SK-N-SH (cell line): ENCODE data around the gene CDH23. TPM values are rescaled to one million over a fixed set of nuclear protein-coding genes. Genes with fewer than 3 reads are reported as not detected.

Experiments used
- CTCF ChIA-PET: fragments of 300-600, 350-600 bp; formaldehyde crosslinking; extraction: SDS; loops from one replicate; lab custom pipeline; 2021; lab: Yijun Ruan, JAX
- POLR2A ChIA-PET: fragments of 350-600 bp; sonication (Branson Sonifier 250); formaldehyde crosslinking; extraction: SDS; loops from one replicate; lab custom pipeline; 2020; ENCODE audit warnings: antibody characterized with exemption, inconsistent platforms; lab: Yijun Ruan, JAX
- DNase-seq: peaks from one replicate; pipeline ENCODE4 v3.0.0; 2012
- H2AFZ ChIP-seq: fragments of 200-600 bp; sonication (generic); 2 replicates; pipeline ENCODE4 v1.8.1; 2016; ENCODE audit warnings: antibody characterized with exemption, mild to moderate bottlenecking, low read depth
- H3F3A ChIP-seq: fragments of 200-600 bp; sonication (generic); replicated peaks from 2 replicates; pipeline ENCODE3; 2016; ENCODE audit warnings: antibody characterized with exemption, mild to moderate bottlenecking; ENCODE audit not compliant: insufficient read depth
- H3K27ac ChIP-seq, 2 experiments: fragments of 200-500 bp in 1 of 2; fragments of 200-600 bp in 1 of 2; sonication (Bioruptor generic) in 1 of 2; sonication (generic), shearing (Covaris generic) in 1 of 2; 2 replicates each; pipeline versions ENCODE4 v1.5.1 to v1.6.1; 2014 to 2016; ENCODE audit warnings: low read depth in 2 of 2, inconsistent platforms in 1 of 2, low read length in 1 of 2, mild to moderate bottlenecking in 1 of 2, mixed read lengths in 1 of 2
- H3K27me3 ChIP-seq: fragments of 200-600 bp; sonication (generic), shearing (Covaris generic); 2 replicates; pipeline ENCODE4 v1.6.1; 2016; ENCODE audit warnings: mixed run types; ENCODE audit not compliant: insufficient read depth
- H3K36me3 ChIP-seq, 2 experiments: fragments of 200-500 bp in 1 of 2; fragments of 200-600 bp in 1 of 2; sonication (Bioruptor generic) in 1 of 2; sonication (generic) in 1 of 2; replicated peaks in 1 of 2; 2 replicates each; pipeline versions ENCODE3 to v1.5.1; 2014 to 2016; ENCODE audit warnings: low read length in 1 of 2, mild to moderate bottlenecking in 1 of 2; ENCODE audit not compliant: insufficient read depth in 2 of 2, control insufficient read depth in 1 of 2
- H3K4me1 ChIP-seq, 2 experiments: fragments of 200-500 bp in 1 of 2; fragments of 200-600 bp in 1 of 2; sonication (Bioruptor generic) in 1 of 2; sonication (generic), shearing (Covaris generic) in 1 of 2; 2 replicates each; pipeline versions ENCODE4 v1.5.1 to v1.6.1; 2014 to 2016; ENCODE audit warnings: low read depth in 1 of 2, low read length in 1 of 2, mixed run types in 1 of 2; ENCODE audit not compliant: insufficient read depth in 2 of 2, control insufficient read depth in 1 of 2
- H3K4me2 ChIP-seq: fragments of 200-600 bp; sonication (generic), shearing (Covaris generic); 2 replicates; pipeline ENCODE4 v1.6.1; 2017; ENCODE audit warnings: mixed run types
- H3K4me3 ChIP-seq, 2 experiments: fragments of 200-500 bp in 1 of 2; fragments of 200-600 bp in 1 of 2; sonication (Bioruptor generic) in 1 of 2; sonication (generic), shearing (Covaris generic) in 1 of 2; 2 replicates each; pipeline versions ENCODE4 v1.5.1 to v1.8.1; 2014 to 2016; ENCODE audit warnings: low read depth in 2 of 2, inconsistent platforms in 1 of 2, low read length in 1 of 2, mild to moderate bottlenecking in 1 of 2, mixed read lengths in 1 of 2, moderate library complexity in 1 of 2
- H3K79me2 ChIP-seq: fragments of 200-600 bp; sonication (generic); 2 replicates; pipeline ENCODE4 v1.8.1; 2017; ENCODE audit warnings: mild to moderate bottlenecking; ENCODE audit not compliant: insufficient read depth
- H3K9ac ChIP-seq: fragments of 200-600 bp; sonication (generic); 2 replicates; pipeline ENCODE4 v1.6.1; 2017; ENCODE audit warnings: mixed run types
- H3K9me2 ChIP-seq: fragments of 200-600 bp; sonication (generic); 2 replicates; pipeline ENCODE4 v1.6.1; 2017; ENCODE audit warnings: mixed run types
- H3K9me3 ChIP-seq: fragments of 200-600 bp; sonication (generic); 2 replicates; pipeline ENCODE4 v1.6.1; 2017; ENCODE audit warnings: mixed run types, mild to moderate bottlenecking, moderate library complexity
- H4K20me1 ChIP-seq: fragments of 200-600 bp; sonication (generic); 2 replicates; pipeline ENCODE4 v1.6.1; 2017; ENCODE audit warnings: mild to moderate bottlenecking, mixed run types; ENCODE audit not compliant: insufficient read depth
- CHD2 ChIP-seq: fragments of 150-350 bp; IDR thresholded peaks from 2 replicates; pipeline ENCODE4 v1.6.1; 2018; ENCODE audit warnings: low read length; ENCODE audit not compliant: partially characterized antibody
- EZH2phosphoT487 ChIP-seq: fragments of 200-600 bp; sonication (generic); IDR thresholded peaks from 2 replicates; pipeline ENCODE4 v1.6.1; 2017; ENCODE audit warnings: low read depth, mixed run types, mild to moderate bottlenecking, antibody characterized with exemption, moderate library complexity, borderline replicate concordance
- FOSL2 ChIP-seq: IDR thresholded peaks from 2 replicates; pipeline ENCODE4 v1.4.0; 2012; ENCODE audit warnings: low read depth, mild to moderate bottlenecking, moderate library complexity, borderline replicate concordance
- FOXJ3 ChIP-seq: sonication (generic); formaldehyde crosslinking; IDR thresholded peaks from 2 replicates; pipeline ENCODE4 v1.5.1; 2020; ENCODE audit warnings: mild to moderate bottlenecking, missing genetic modification reagents
- GATA2 ChIP-seq: sonication (generic); formaldehyde crosslinking; IDR thresholded peaks from 2 replicates; pipeline ENCODE4 v1.5.0; 2020; ENCODE audit warnings: mild to moderate bottlenecking, missing genetic modification reagents
- MEF2A ChIP-seq: IDR thresholded peaks from 2 replicates; pipeline ENCODE4 v1.4.0; 2012; ENCODE audit warnings: low read depth, borderline replicate concordance
- NFIC ChIP-seq: IDR thresholded peaks from 2 replicates; pipeline ENCODE4 v1.4.0; 2012; ENCODE audit warnings: borderline replicate concordance
- NRF1 ChIP-seq: IDR thresholded peaks from 2 replicates; pipeline ENCODE4 v1.6.1; 2012; ENCODE audit warnings: low read depth, mild to moderate bottlenecking, low read length
- RXRA ChIP-seq: IDR thresholded peaks from 2 replicates; pipeline ENCODE4 v1.4.0; 2012; ENCODE audit warnings: low read depth, mild to moderate bottlenecking, borderline replicate concordance
- SMC3 ChIP-seq: IDR thresholded peaks from 2 replicates; pipeline ENCODE4 v1.6.1; 2012; ENCODE audit warnings: low read depth, low read length, improper control_type of control experiment
- TAF1 ChIP-seq: IDR thresholded peaks from 2 replicates; pipeline ENCODE4 v1.6.1; 2012; ENCODE audit warnings: low read depth, mild to moderate bottlenecking, low read length, moderate library complexity, borderline replicate concordance
- TEAD4 ChIP-seq: IDR thresholded peaks from 2 replicates; pipeline ENCODE4 v1.4.0; 2012; ENCODE audit warnings: mild to moderate bottlenecking, borderline replicate concordance; ENCODE audit not compliant: insufficient read depth
- YY1 ChIP-seq: IDR thresholded peaks from 2 replicates; pipeline ENCODE4 v1.4.0; 2012; ENCODE audit warnings: low read depth, mild to moderate bottlenecking
- WGBS: methylation state at CpG from one replicate; pipeline ENCODE4 v1.1.6; 2017; ENCODE audit warnings: low lambda C conversion rate; 5-methylcytosine and 5-hydroxymethylcytosine counted together
- polyA plus RNA-seq, 3 experiments: library from polyadenylated mRNA; depleted of rRNA; stranded (reverse); fragments of >200 nt; gene quantifications; 2 replicates each; pipeline ENCODE4 v1.2.3, GENCODE V29; 2012
- TF ChIP-seq, protein P1 (sequence below): fragments of 200-600 bp; sonication (generic); IDR thresholded peaks from 2 replicates; pipeline ENCODE4 v1.6.1; 2017; ENCODE audit warnings: antibody characterized with exemption, mild to moderate bottlenecking, moderate library complexity
- TF ChIP-seq, protein P2 (sequence below): IDR thresholded peaks from 2 replicates; pipeline ENCODE4 v1.4.0; 2012; ENCODE audit warnings: low read depth, borderline replicate concordance
- TF ChIP-seq, protein P3 (sequence below): IDR thresholded peaks from 2 replicates; pipeline ENCODE4; 2012
- TF ChIP-seq, protein P4 (sequence below): fragments of 150-350 bp; IDR thresholded peaks from 2 replicates; pipeline ENCODE4 v1.6.1; 2017; ENCODE audit warnings: antibody characterized with exemption, low read length, low read depth, borderline replicate concordance

CDH23 gene
- polyA plus RNA-seq, 1 of the 3 experiments (the other 2 are of a cell fraction): 0.03 TPM

DNA sequence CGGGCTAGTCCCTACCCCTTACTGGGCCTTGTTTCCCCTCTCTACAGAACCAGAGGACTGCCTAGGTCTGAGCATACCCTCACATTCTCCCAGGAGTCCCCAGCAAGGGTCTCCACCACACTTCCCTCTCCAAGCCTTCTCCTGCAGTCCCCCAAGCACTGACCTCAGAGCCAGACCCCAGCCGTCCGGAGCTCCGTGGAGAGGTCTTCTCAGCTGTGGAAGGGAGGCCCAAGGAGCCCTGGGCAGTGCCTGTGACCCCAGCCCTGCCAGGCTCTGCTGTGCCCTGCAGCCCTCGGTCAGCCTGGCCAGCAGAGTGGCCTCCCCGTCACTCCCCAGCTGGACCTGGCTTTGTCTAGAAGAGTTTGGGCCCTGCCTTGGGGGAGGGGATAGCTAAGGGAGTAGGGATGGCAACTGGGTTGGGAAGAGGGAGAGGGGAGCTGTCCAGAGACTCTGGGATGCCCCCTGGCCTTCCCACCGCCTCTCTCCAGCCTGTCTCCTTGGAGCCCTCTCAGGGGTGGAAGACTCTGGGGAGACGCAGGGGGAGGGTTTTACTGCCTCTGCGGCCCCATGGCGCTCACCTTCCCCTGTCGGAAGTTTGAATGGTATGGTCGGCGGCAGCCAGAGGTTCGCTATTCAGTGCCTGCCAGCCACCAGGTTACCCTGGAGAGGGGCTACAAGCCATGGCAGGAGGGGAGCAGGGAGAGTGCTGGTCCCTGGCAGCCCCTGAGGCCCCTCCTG, 322.9 kb downstream of the CDH23 start, which contains the start of gene C10orf105:
TSS of gene C10orf105 (minus strand) at position 315 of the 738 bp plus-strand sequence. CDS start 3,441 bp downstream, outside the sequence.
- H3K4me3 ChIP-seq: no peak within 1 kb of the TSS
- no peak within 1 kb of the TSS for H3K27ac ChIP-seq
- H3K9me3 ChIP-seq: no peaks in the 10 kb centered on the region
- H3K9me2 ChIP-seq: no peaks in the 10 kb centered on the region
- H3K27me3 ChIP-seq: 0 out of 2 replicates have a peak, but pooled peaks cover 4% of the 10 kb centered on the region
- TF ChIP-seq, protein P1, sequence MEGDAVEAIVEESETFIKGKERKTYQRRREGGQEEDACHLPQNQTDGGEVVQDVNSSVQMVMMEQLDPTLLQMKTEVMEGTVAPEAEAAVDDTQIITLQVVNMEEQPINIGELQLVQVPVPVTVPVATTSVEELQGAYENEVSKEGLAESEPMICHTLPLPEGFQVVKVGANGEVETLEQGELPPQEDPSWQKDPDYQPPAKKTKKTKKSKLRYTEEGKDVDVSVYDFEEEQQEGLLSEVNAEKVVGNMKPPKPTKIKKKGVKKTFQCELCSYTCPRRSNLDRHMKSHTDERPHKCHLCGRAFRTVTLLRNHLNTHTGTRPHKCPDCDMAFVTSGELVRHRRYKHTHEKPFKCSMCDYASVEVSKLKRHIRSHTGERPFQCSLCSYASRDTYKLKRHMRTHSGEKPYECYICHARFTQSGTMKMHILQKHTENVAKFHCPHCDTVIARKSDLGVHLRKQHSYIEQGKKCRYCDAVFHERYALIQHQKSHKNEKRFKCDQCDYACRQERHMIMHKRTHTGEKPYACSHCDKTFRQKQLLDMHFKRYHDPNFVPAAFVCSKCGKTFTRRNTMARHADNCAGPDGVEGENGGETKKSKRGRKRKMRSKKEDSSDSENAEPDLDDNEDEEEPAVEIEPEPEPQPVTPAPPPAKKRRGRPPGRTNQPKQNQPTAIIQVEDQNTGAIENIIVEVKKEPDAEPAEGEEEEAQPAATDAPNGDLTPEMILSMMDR: no peak
- TF ChIP-seq, protein P2, sequence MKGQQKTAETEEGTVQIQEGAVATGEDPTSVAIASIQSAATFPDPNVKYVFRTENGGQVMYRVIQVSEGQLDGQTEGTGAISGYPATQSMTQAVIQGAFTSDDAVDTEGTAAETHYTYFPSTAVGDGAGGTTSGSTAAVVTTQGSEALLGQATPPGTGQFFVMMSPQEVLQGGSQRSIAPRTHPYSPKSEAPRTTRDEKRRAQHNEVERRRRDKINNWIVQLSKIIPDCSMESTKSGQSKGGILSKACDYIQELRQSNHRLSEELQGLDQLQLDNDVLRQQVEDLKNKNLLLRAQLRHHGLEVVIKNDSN: no peak
- TF ChIP-seq NFIC: no peak
- no peak for TF ChIP-seq SMC3
- TF ChIP-seq YY1: no peak
- TF ChIP-seq RXRA: no peak
- no peak for TF ChIP-seq GATA2 (CRISPR knock-in tag)
- TF ChIP-seq FOSL2: no peak
- TF ChIP-seq, protein P3, sequence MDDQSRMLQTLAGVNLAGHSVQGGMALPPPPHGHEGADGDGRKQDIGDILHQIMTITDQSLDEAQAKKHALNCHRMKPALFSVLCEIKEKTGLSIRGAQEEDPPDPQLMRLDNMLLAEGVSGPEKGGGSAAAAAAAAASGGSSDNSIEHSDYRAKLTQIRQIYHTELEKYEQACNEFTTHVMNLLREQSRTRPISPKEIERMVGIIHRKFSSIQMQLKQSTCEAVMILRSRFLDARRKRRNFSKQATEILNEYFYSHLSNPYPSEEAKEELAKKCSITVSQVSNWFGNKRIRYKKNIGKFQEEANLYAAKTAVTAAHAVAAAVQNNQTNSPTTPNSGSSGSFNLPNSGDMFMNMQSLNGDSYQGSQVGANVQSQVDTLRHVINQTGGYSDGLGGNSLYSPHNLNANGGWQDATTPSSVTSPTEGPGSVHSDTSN: no peak
- TF ChIP-seq FOXJ3 (CRISPR knock-in tag): no peak
- TF ChIP-seq, protein P4, sequence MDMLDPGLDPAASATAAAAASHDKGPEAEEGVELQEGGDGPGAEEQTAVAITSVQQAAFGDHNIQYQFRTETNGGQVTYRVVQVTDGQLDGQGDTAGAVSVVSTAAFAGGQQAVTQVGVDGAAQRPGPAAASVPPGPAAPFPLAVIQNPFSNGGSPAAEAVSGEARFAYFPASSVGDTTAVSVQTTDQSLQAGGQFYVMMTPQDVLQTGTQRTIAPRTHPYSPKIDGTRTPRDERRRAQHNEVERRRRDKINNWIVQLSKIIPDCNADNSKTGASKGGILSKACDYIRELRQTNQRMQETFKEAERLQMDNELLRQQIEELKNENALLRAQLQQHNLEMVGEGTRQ: no peak
- TF ChIP-seq NRF1: no peak
- no peak for TF ChIP-seq MEF2A
- TF ChIP-seq TAF1: no peak
- no peak for TF ChIP-seq EZH2phosphoT487
- TF ChIP-seq TEAD4: no peak
- no peak for TF ChIP-seq CHD2
- no peak for DNase-seq
- WGBS: 76% methylated on average over 12 of the region's 14 CpGs
- no peaks in the 10 kb centered on the region for H4K20me1 ChIP-seq
- H3K9ac ChIP-seq: no peak within 1 kb of the TSS
- CTCF ChIA-PET: interaction anchor here (0.6 to 2.5 kb wide), 6 partner anchors 11 to 132 kb away, joined by 3 to 12 read pairs (median 6); partner anchors contain the start of gene PSAP
- POLR2A ChIA-PET: interaction anchor here (0.7 kb wide), 1 partner anchor 342 kb away, joined by 3 read pairs; no protein-coding TSS in a partner anchor
- H3F3A ChIP-seq: no peaks in the 10 kb centered on the region
- H3K4me2 ChIP-seq: no peak within 1 kb of the TSS
- H3K36me3 ChIP-seq: no peaks in the 10 kb centered on the region
- H3K79me2 ChIP-seq: no peaks in the 10 kb centered on the region
- no peak within 1 kb of the TSS for H2AFZ ChIP-seq
- H3K4me1 ChIP-seq: peaks cover 0 to 32% of the 10 kb centered on the region in 2 experiments; a peak in 1 of 4 replicates
